HepG2 (cell line): ENCODE measurements around the gene GLOD5. TPM values are rescaled to one million over a fixed set of nuclear protein-coding genes. Genes with fewer than 3 reads are reported as not detected.
A peak's percentile ranks its signal among the peaks of the same experiment; 100 is the strongest.

Source experiments
- ATF7-NPFF ChIP-seq: sonication (generic); formaldehyde crosslinking; IDR thresholded peaks from 2 replicates; pipeline ENCODE4 v1.8.1; 2023; ENCODE audit warnings: mild to moderate bottlenecking, low read depth, missing genetic modification reagents, moderate library complexity
- HHEX ChIP-seq: IDR thresholded peaks from 2 replicates; pipeline ENCODE4 v1.6.1; 2016; ENCODE audit warnings: control low read depth
- IRF9 ChIP-seq: sonication (generic); formaldehyde crosslinking; IDR thresholded peaks from 2 replicates; pipeline ENCODE4 v1.8.0; 2022; ENCODE audit warnings: missing genetic modification reagents, mild to moderate bottlenecking, borderline replicate concordance
- JUNB ChIP-seq: sonication (generic); formaldehyde crosslinking; IDR thresholded peaks from 2 replicates; pipeline ENCODE4 v1.8.0; 2022; ENCODE audit warnings: missing genetic modification reagents, mild to moderate bottlenecking, borderline replicate concordance
- KDM1A ChIP-seq: IDR thresholded peaks from 2 replicates; pipeline ENCODE4 v1.6.1; 2016; ENCODE audit warnings: missing compliant biosample characterization
- MEF2D ChIP-seq: sonication (generic); formaldehyde crosslinking; IDR thresholded peaks from 2 replicates; pipeline ENCODE4 v1.5.1; 2020; ENCODE audit warnings: mild to moderate bottlenecking, missing genetic modification reagents
- MIER2 ChIP-seq: IDR thresholded peaks from 2 replicates; pipeline ENCODE4 v1.6.1; 2016; ENCODE audit warnings: missing biosample characterization, missing genetic modification reagents
- MTF1 ChIP-seq: sonication (generic); formaldehyde crosslinking; IDR thresholded peaks from 2 replicates; pipeline ENCODE4 v1.5.0; 2020; ENCODE audit warnings: missing genetic modification reagents
- NFIC ChIP-seq: IDR thresholded peaks from 2 replicates; pipeline ENCODE4 v1.6.1; 2012; ENCODE audit warnings: mild to moderate bottlenecking, low read length, inconsistent platforms
- PHF20 ChIP-seq: sonication (generic); formaldehyde crosslinking; IDR thresholded peaks from 2 replicates; pipeline ENCODE4 v1.5.0; 2020; ENCODE audit warnings: mild to moderate bottlenecking, missing genetic modification reagents
- PHF8 ChIP-seq: sonication (generic); formaldehyde crosslinking; IDR thresholded peaks from 2 replicates; pipeline ENCODE4 v1.5.0; 2020; ENCODE audit warnings: missing genetic modification reagents
- POLR2AphosphoS5 ChIP-seq: IDR thresholded peaks from 2 replicates; pipeline ENCODE4 v1.6.1; 2012; ENCODE audit warnings: low read depth, low read length
- RAD21 ChIP-seq: fragments of 450-650 bp; formaldehyde crosslinking; IDR thresholded peaks from 2 replicates; pipeline ENCODE4 v1.5.0; 2020; ENCODE audit warnings: mild to moderate bottlenecking
- RFXAP ChIP-seq: sonication (generic); formaldehyde crosslinking; IDR thresholded peaks from 2 replicates; pipeline ENCODE4 v1.4.0; 2020; ENCODE audit warnings: missing genetic modification reagents, borderline replicate concordance
- SKI ChIP-seq: fragments of 450-650 bp; IDR thresholded peaks from one replicate; pipeline ENCODE4 v1.6.1; 2018; ENCODE audit warnings: mild to moderate bottlenecking; ENCODE audit not compliant: partially characterized antibody
- ZNF101 ChIP-seq: sonication (generic); formaldehyde crosslinking; IDR thresholded peaks from 2 replicates; pipeline ENCODE4 v1.4.0; 2020; ENCODE audit warnings: mild to moderate bottlenecking, low read depth, missing genetic modification reagents, borderline replicate concordance
- ZNF33B ChIP-seq: sonication (generic); formaldehyde crosslinking; IDR thresholded peaks from 2 replicates; pipeline ENCODE4 v1.5.1; 2020; ENCODE audit warnings: mild to moderate bottlenecking, missing genetic modification reagents
- ZNF383 ChIP-seq: sonication (generic); formaldehyde crosslinking; IDR thresholded peaks from 2 replicates; pipeline ENCODE4 v1.4.0; 2020; ENCODE audit warnings: missing genetic modification reagents, mild to moderate bottlenecking, borderline replicate concordance
- ZNF644 ChIP-seq: IDR thresholded peaks from 2 replicates; pipeline ENCODE4 v1.6.1; 2016; ENCODE audit warnings: low read depth
- ZNF703 ChIP-seq: sonication (generic); formaldehyde crosslinking; IDR thresholded peaks from 2 replicates; pipeline ENCODE4 v1.5.1; 2020; ENCODE audit warnings: missing genetic modification reagents, mild to moderate bottlenecking, moderate library complexity, borderline replicate concordance
- ZNF792 ChIP-seq: IDR thresholded peaks from 2 replicates; pipeline ENCODE4 v1.6.1; 2016
- polyA plus RNA-seq, 8 experiments: library from polyadenylated mRNA; depleted of rRNA in 3 of 8; stranded (reverse) in 7 of 8; unstranded in 1 of 8; fragments of >200 nt; fragmentation: Illumina TruSeq in 4 of 8; extraction: Trizol in 4 of 8; gene quantifications; 2 replicates each; pipeline versions ENCODE4 v1.2.1 to v1.2.3, GENCODE V29; 2011 to 2016; ENCODE audit warnings: low read depth in 4 of 8, missing spikeins in 1 of 8, mixed read lengths in 1 of 8; ENCODE audit not compliant: insufficient read depth in 1 of 8
- total RNA-seq, 5 experiments: library from RNA; depleted of rRNA; stranded (reverse); fragments of >200 nt; fragmentation: Illumina TruSeq; extraction: Trizol; gene quantifications; 2 replicates each; pipeline ENCODE4 v1.2.3, GENCODE V29; 2016; ENCODE audit warnings: low read depth in 1 of 5
- TF ChIP-seq, protein P1 (sequence below): sonication (generic); formaldehyde crosslinking; IDR thresholded peaks from 2 replicates; pipeline ENCODE4 v1.5.0; 2020; ENCODE audit warnings: missing genetic modification reagents
- TF ChIP-seq, protein P2 (sequence below): sonication (generic); formaldehyde crosslinking; IDR thresholded peaks from 2 replicates; pipeline ENCODE4; 2020; ENCODE audit warnings: missing genetic modification reagents, mild to moderate bottlenecking, borderline replicate concordance
- TF ChIP-seq, protein P3 (sequence below): sonication (generic); formaldehyde crosslinking; IDR thresholded peaks from 2 replicates; pipeline ENCODE4 v1.5.0; 2020; ENCODE audit warnings: mild to moderate bottlenecking, missing genetic modification reagents, borderline replicate concordance

GLOD5 gene
- total and polyA plus RNA-seq, 2 of the 13 experiments (the other 11 are each of a cell fraction or from before 2014, with no cell fraction given) = 0.93 to 1.3 TPM

GRCh38 chrX:48737213-48737938 lies 24.2 kb upstream of the GLOD5 start (continued):
- no peak for TF ChIP-seq NFIC
- TF ChIP-seq ZNF703 (CRISPR knock-in tag) = no peak
- TF ChIP-seq ZNF792 (CRISPR knock-in tag) = no peak
- TF ChIP-seq ZNF101 (CRISPR knock-in tag) = no peak
- TF ChIP-seq ZNF644 = no peak
- peak; percentile 68 for TF ChIP-seq POLR2AphosphoS5
- no peak for TF ChIP-seq IRF9 (CRISPR knock-in tag)
- peak; percentile 72 for TF ChIP-seq PHF20 (CRISPR knock-in tag)
- TF ChIP-seq ATF7-NPFF (CRISPR knock-in tag) = no peak
- peak; percentile 48 for TF ChIP-seq SKI
- no peak for TF ChIP-seq MIER2 (CRISPR knock-in tag)
- TF ChIP-seq, protein P1, sequence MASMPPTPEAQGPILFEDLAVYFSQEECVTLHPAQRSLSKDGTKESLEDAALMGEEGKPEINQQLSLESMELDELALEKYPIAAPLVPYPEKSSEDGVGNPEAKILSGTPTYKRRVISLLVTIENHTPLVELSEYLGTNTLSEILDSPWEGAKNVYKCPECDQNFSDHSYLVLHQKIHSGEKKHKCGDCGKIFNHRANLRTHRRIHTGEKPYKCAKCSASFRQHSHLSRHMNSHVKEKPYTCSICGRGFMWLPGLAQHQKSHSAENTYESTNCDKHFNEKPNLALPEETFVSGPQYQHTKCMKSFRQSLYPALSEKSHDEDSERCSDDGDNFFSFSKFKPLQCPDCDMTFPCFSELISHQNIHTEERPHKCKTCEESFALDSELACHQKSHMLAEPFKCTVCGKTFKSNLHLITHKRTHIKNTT = no peak
- TF ChIP-seq JUNB = no peak
- no peak for TF ChIP-seq MEF2D (CRISPR knock-in tag)
- TF ChIP-seq MTF1 (CRISPR knock-in tag) = no peak
- peak; percentile 61; the same call in 1 of the 2 replicates for TF ChIP-seq RFXAP
- no peak for TF ChIP-seq RAD21 (CRISPR knock-in tag)
- TF ChIP-seq, protein P2, sequence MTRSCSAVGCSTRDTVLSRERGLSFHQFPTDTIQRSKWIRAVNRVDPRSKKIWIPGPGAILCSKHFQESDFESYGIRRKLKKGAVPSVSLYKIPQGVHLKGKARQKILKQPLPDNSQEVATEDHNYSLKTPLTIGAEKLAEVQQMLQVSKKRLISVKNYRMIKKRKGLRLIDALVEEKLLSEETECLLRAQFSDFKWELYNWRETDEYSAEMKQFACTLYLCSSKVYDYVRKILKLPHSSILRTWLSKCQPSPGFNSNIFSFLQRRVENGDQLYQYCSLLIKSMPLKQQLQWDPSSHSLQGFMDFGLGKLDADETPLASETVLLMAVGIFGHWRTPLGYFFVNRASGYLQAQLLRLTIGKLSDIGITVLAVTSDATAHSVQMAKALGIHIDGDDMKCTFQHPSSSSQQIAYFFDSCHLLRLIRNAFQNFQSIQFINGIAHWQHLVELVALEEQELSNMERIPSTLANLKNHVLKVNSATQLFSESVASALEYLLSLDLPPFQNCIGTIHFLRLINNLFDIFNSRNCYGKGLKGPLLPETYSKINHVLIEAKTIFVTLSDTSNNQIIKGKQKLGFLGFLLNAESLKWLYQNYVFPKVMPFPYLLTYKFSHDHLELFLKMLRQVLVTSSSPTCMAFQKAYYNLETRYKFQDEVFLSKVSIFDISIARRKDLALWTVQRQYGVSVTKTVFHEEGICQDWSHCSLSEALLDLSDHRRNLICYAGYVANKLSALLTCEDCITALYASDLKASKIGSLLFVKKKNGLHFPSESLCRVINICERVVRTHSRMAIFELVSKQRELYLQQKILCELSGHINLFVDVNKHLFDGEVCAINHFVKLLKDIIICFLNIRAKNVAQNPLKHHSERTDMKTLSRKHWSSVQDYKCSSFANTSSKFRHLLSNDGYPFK (CRISPR knock-in tag) = peak; percentile 47; the same call in 1 of the 2 replicates
- TF ChIP-seq ZNF383 (CRISPR knock-in tag) = no peak
- TF ChIP-seq KDM1A (CRISPR knock-in tag) = no peak
- TF ChIP-seq, protein P3, sequence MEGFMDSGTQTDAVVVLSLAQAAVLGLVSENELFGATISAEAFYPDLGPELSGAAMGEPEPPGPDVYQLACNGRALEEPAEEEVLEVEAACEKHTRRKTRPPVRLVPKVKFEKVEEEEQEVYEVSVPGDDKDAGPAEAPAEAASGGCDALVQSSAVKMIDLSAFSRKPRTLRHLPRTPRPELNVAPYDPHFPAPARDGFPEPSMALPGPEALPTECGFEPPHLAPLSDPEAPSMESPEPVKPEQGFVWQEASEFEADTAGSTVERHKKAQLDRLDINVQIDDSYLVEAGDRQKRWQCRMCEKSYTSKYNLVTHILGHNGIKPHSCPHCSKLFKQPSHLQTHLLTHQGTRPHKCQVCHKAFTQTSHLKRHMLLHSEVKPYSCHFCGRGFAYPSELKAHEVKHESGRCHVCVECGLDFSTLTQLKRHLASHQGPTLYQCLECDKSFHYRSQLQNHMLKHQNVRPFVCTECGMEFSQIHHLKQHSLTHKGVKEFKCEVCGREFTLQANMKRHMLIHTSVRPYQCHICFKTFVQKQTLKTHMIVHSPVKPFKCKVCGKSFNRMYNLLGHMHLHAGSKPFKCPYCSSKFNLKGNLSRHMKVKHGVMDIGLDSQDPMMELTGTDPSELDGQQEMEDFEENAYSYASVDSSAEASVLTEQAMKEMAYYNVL = no peak
- TF ChIP-seq ZNF33B = no peak
- TF ChIP-seq PHF8 (CRISPR knock-in tag) = peak; percentile 69
- no peak for TF ChIP-seq HHEX (CRISPR knock-in tag)
